Thyroid gland (tissue), 4 donors: ENCODE data around the gene IFNGR2. TPM values are rescaled to one million over a fixed set of nuclear protein-coding genes. Genes with fewer than 3 reads are reported as not detected.
A peak's percentile ranks its signal among the peaks of the same experiment; 100 is the strongest.

Experiments used
- DNase-seq, 2 donors: peaks; one replicate each; pipeline ENCODE4 v3.0.0-alpha.2; 2019
- H3K27ac ChIP-seq, 3 donors: fragments of 200-600 bp; sonication (generic); 1 replicate in 2 of 3; 2 replicates in 1 of 3; pipeline ENCODE4 v1.5.1; 2016 to 2019; ENCODE audit warnings: mild to moderate bottlenecking in 1 of 3, moderate library complexity in 1 of 3
- H3K27me3 ChIP-seq: fragments of 200-600 bp; sonication (generic); one replicate; pipeline ENCODE4 v1.5.1; 2019
- H3K36me3 ChIP-seq, 2 donors: fragments of 200-600 bp; sonication (generic); one replicate each; pipeline ENCODE4 v1.5.1; 2016 to 2019
- H3K4me1 ChIP-seq, 2 donors: fragments of 200-600 bp; sonication (generic); one replicate each; pipeline ENCODE4 v1.5.1; 2017 to 2019
- H3K4me3 ChIP-seq, 3 donors: fragments of 200-600 bp; sonication (generic); replicated peaks in 1 of 3; 1 replicate in 2 of 3; 2 replicates in 1 of 3; pipeline ENCODE4 v1.5.1; 2016; ENCODE audit warnings: mild to moderate bottlenecking in 1 of 3
- H3K9me3 ChIP-seq: fragments of 200-600 bp; sonication (generic); one replicate; pipeline ENCODE4 v1.5.1; 2017
- CTCF ChIP-seq, 6 experiments: fragments of 200-600 bp in 3 of 6; fragments of 450-650 bp in 3 of 6; sonication (generic) in 3 of 6; IDR thresholded peaks; one replicate each; pipeline ENCODE4 v1.5.1; 2016 to 2019; ENCODE audit warnings: antibody characterized with exemption in 6 of 6, mild to moderate bottlenecking in 2 of 6, inconsistent platforms in 1 of 6, moderate library complexity in 1 of 6
- POLR2A ChIP-seq, 2 donors: fragments of 450-650 bp; IDR thresholded peaks; one replicate each; pipeline ENCODE4 v1.6.1; 2017; ENCODE audit warnings: antibody characterized with exemption in 2 of 2, mild to moderate bottlenecking in 2 of 2, moderate library complexity in 1 of 2
- WGBS, 2 donors: methylation state at CpG; one replicate each; pipeline ENCODE4 v1.1.5; 2017; 5-methylcytosine and 5-hydroxymethylcytosine counted together
- intact Hi-C: fragments of 100-400 bp; cut with DNase I; formaldehyde crosslinking; loops from one replicate; pipeline ENCODE4 v1.15.1; 2023
- total RNA-seq, 4 donors: library from RNA; depleted of rRNA; stranded (reverse); fragments of >200 nt; gene quantifications; one replicate each; pipeline ENCODE4 v1.2.3, GENCODE V29; 2016

The IFNGR2 gene
- total RNA-seq, 4 donors from 2014 or later: 64.9 to 100 (median 79.0) TPM

- peak overlapping the region in 2 of 3 donors; percentile 7 to 41 for H3K27ac ChIP-seq
- H3K4me3 ChIP-seq: no peak overlapping the region
- H3K36me3 ChIP-seq: peaks cover 29 to 37% of the 10 kb centered on the region in 2 donors
- DNase-seq: peak; percentile 51 to 52
- no peaks in the 10 kb centered on the region for H3K9me3 ChIP-seq
- no peak for TF ChIP-seq CTCF (IDR thresholded peaks at IDR 0.05)
- no peak for TF ChIP-seq POLR2A (IDR thresholded peaks at IDR 0.05)
- no peaks in the 10 kb centered on the region for H3K27me3 ChIP-seq
- intact Hi-C loops: no loop called here
- peaks cover 3 to 11% of the 10 kb centered on the region in 2 donors for H3K4me1 ChIP-seq
- WGBS, 2 donors: 52 to 58% methylated on average over 2 of the region's 2 CpGs
Observed at GRCh38 chr21:33418691-33419090, 15.5 kb downstream of the IFNGR2 start.

- Histone ChIP-seq H3K4me3 (no peak overlapping the region), H3K36me3 (peaks cover 35 to 44% of the 10 kb centered on the region in 2 donors), H3K9me3 (no peaks in the 10 kb centered on the region), H3K27me3 (no peaks in the 10 kb centered on the region), H3K4me1 (peaks cover 3 to 11% of the 10 kb centered on the region in 2 donors), H3K27ac (peak overlapping the region in 2 of 3 donors; percentile 7 to 48)
- DNase-seq: no peak
- intact Hi-C loops: no loop called here
- TF ChIP-seq CTCF (IDR thresholded peaks at IDR 0.05) (no peak), POLR2A (IDR thresholded peaks at IDR 0.05) (no peak)
- 89 to 91% methylated on average over 10 to 12 of the region's 12 CpGs for WGBS, 2 donors
Observed at GRCh38 chr21:33419538-33420123, 16.4 kb downstream of the IFNGR2 start.

- DNase-seq: no peak
- Histone ChIP-seq H3K9me3 (no peaks in the 10 kb centered on the region), H3K4me3 (no peak overlapping the region), H3K27ac (no peak overlapping the region), H3K27me3 (no peaks in the 10 kb centered on the region), H3K36me3 (peaks cover 37 to 56% of the 10 kb centered on the region in 2 donors), H3K4me1 (peaks cover 11 to 13% of the 10 kb centered on the region in 2 donors)
- WGBS, 2 donors: 95 to 96% methylated on average over 5 of the region's 5 CpGs
- intact Hi-C loops: no loop called here
- TF ChIP-seq CTCF (IDR thresholded peaks at IDR 0.05): no peak
- TF ChIP-seq POLR2A (IDR thresholded peaks at IDR 0.05): no peak
Observed at GRCh38 chr21:33421713-33422393, 18.6 kb downstream of the IFNGR2 start.

GRCh38 chr21:33424214-33424613 lies 21.0 kb downstream of the IFNGR2 start:
- peaks cover 39 to 52% of the 10 kb centered on the region in 2 donors for H3K36me3 ChIP-seq
- WGBS, 2 donors: 95 to 98% methylated on average over 9 of the region's 9 CpGs

More at GRCh38 chr21:33424214-33424613, 21.0 kb downstream of the IFNGR2 start:
- Histone ChIP-seq H3K9me3 (no peaks in the 10 kb centered on the region), H3K4me1 (peaks cover 28% of the 10 kb centered on the region in 2 donors), H3K27ac (no peak overlapping the region), H3K4me3 (no peak overlapping the region), H3K27me3 (no peaks in the 10 kb centered on the region)
- intact Hi-C loops: no loop called here
- DNase-seq: no peak
- TF ChIP-seq POLR2A (IDR thresholded peaks at IDR 0.05) (no peak), CTCF (IDR thresholded peaks at IDR 0.05) (no peak)
